Measurements from ENCODE around the gene CTTNBP2.

Gene CTTNBP2

DNA sequence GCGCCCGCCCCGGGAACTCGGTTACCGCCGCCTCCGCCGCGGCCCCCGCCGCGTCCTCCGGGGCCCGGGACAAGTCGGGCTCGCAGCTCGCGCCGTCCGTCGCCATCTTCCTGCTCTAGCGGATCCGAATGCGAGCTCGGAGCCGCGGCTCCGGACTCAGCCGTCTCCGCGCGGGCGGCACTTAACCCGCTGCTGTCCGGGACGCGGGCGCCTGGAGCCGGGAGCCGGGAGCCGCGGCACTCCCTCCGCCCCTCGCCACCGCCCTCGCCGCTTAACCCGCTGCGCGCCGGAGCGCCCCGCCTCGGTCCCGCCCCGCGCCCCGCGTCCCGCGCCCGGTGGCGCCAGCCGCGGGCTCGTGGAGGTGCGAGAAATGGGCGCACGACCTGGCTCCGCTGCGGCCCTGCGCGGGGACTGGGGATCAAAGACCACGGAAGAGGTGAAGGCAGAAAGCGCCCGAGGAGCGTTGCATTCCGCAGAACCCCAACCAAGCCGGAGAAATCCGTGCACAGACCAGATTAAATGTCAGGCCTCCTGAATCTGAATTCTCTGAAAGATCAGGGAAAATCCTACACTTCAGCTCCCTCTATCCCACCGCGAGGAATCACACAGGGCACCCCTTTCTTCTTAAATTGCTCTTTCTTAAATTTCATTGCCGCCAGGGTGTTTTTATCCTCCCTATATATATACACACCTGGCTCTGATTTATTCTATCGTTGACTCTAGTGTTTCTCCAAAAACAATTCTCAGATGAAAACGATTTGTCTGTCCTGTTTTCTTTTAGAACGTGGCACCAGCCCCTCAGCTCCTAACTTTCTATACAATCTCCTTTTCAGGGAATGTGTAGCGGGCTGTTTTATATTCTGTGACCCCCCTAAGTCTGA lies at the start of gene CTTNBP2:
CTTNBP2 (minus strand) TSS at position 132 of the 881 bp plus-strand sequence; CDS start at position 106, 26 bp downstream.
- peak; percentile 81 for DNase-seq

DNA sequence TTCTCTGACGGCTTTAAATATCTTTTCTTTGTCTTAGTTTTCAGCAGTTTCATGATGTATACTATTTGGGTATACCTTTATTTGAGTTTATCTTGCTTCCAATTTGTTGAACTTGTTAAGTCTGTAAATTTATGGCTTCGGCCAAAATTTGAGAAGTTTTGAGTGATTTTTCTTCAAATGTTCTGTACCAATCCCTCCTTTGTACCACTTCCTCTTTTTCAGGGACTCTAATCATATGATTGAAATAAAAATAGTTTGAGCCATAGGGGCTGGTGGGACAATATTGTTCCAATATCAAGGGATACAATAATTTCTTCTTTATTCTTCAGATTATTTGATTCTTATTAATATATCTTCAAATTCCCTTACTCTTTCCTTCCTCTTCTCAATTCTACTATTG lies 43.1 kb upstream of the CTTNBP2 start:
- DNase-seq: no peak

DNA sequence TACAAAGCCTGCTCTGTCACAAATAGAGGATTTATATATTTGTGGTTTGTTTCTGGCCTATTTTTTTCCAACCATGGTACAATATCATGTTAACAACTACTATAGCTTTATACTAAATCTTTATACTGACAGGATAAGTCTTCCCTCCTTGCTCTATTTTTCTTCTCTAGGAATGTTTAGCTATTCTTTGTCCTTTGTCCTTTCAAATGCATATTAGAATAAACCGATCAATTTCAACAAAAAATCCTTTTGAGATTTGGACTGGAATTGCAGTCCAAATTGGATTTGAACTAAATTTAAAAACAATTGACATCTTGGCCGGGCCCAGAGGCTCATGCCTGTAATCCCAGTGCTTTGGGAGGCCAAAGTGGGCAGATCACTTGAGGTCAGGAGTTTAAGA lies 39.2 kb upstream of the CTTNBP2 start:
- no peak for DNase-seq

DNA sequence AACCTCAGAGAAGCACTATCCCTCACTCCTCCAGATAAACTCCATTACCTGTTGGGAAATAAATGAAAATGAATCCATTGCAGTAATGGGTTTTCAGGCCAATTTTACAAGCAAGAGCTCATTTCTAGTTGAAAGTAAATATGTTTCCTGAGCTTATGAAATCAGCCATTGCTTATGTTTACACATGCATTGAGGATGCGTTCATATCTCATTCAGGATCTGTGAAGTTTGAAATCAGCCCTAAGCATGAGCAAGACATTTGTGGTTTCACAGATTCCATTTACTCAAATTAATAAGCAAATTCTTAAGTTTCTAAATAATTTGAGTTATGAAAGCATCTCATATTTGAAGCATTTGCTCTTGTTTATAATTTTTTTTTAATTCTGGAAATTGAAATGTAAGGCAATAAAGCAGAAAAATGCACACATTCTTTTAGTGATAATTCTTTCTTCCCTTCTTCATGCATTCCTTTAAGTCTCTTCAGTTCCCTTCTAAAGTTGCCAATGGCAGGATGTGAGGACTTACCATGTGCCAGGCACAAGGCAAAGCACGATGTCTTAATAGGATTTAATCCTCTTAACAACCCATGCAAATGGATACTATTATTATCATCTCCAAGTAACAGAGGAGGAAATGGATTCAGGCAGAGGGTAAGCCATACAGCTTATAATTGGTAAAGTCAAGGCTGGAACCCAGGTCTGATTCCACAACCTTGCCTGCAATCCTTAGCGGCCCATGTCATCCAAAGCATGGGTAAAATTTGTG lies 35.0 kb upstream of the CTTNBP2 start:
- DNase-seq: no peak

DNA sequence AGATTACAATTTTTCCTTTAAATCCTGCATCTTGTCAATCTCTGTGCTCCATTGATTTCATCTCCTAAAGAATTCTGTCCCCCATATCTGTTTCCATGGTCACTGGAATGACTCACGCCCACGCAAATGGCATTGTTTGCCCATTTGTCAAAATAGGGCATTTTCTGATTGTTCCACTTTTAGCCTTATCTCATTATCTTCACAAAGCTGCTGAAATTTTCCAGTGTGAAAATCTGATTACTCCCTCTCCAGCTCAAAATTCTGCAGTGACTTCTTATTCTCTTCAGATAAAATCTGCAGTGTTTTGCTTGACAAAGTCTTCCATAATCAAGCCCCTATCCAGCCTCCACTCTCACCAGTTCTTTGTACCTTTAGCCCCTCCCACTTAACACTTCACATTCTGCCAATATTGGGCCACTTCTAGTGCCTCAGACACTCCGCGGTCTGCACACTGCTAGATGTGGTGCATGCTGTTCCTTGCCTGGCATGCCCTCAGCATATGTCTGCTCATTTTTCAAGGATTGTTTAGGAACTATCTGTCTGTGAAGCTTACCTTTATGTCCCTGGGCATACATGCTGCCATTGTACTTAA lies 33.9 kb upstream of the CTTNBP2 start:
- no peak for DNase-seq

DNA sequence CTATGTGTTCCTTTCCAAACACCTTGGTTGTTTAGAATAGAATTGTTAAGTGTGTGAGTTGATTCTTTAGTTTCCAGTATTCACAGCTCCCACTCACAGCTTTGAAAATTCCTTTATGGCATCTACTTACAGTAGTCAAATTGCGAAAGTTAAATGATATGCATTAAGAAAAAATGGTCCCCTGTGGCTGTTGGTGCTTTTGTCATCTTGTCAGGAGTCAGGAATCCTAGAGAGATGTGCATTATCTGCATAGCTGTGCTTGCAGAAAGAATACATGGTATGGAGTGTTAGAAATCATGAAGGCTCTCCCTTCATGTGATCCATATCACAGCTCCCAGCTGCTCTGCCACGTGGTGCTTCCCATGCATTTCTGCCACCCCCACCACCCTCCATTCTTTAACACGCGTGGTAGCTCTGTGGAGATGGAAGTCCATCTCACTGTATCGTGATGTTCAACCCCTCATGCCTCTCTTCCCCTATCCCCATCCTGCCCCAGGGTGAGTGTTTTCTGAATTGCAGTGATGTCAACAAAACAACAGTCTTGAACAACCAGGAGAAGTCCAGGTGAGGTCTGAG lies 29.2 kb upstream of the CTTNBP2 start:
- DNase-seq: no peak

DNA sequence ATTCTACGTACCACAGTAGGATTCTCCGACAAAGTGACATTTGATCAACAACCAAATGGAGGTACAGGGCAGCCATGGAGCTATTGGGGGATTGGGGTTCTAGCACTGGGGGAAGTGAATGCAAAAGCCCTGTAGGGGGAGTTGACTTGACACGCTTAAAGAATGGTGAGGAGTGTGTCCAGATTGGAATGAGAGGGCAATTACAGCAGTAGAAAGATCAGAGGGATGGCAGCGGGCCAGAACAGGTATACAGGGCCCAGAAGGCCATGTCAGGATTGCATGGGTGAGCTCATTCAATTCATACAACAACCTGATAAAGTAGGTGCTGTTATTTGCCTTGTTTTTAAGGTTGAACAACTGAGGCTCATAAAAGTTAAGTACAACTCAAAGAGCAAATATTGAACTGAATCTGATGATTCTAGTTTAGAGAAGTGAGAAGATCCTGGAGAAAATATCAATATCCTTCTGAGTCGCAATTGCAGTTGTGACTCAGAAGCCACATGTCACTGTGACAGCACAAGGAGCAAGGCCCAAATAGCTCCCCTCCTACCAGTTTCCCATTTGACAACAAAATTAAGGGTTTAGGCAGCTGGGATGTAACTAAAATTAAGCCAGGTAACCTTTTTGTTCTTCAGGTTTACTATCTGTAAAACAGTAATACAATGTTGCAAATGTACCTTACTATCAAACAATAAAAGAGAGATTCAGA lies 28.0 kb upstream of the CTTNBP2 start:
- DNase-seq: no peak

GRCh38 chr7:117896339-117896738 lies 23.1 kb upstream of the CTTNBP2 start:
- no peak for DNase-seq

DNA sequence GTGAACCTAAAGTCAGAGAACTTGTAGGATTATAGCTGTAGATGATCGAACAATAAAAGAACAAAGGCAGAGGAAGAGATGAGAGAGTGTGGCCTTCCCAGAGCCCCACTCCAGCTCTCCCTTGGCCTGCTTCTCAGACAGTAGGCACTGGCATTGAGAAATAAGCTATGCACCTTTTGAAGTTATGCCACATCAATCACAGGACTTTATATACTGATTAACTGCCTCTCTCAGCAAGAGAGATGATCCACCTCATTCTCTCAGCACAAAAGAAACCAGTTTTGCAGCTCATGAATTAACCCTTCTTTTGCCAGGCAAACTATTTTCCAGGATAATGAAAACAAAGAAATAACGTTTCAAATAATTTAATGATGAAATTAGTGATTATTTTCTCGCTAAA lies 22.0 kb upstream of the CTTNBP2 start:
- no peak for DNase-seq

- DNase-seq: no peak
Observed at GRCh38 chr7:117894037-117894436, 20.8 kb upstream of the CTTNBP2 start.

DNA sequence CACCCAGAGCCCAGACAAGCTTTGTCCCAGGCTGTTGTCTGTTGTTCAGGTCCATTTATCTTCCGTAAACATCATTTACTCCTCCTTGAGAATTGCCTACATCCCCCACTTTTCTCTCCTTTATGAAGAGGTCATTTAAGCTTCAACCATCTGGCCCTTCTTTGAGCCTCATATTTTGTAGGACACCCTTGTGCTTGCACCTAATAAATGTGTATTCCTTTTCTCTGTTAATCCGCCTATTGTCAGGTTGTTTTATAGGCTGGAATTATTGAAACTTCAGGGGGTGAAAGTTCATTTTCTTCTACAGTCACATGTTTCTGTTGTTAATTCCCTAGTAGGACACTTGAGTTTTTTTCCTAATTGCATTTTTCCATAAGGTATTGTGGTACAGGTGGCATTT lies 19.6 kb upstream of the CTTNBP2 start:
- no peak for DNase-seq

GRCh38 chr7:117889611-117890010 lies 16.4 kb upstream of the CTTNBP2 start:
- DNase-seq: no peak

DNA sequence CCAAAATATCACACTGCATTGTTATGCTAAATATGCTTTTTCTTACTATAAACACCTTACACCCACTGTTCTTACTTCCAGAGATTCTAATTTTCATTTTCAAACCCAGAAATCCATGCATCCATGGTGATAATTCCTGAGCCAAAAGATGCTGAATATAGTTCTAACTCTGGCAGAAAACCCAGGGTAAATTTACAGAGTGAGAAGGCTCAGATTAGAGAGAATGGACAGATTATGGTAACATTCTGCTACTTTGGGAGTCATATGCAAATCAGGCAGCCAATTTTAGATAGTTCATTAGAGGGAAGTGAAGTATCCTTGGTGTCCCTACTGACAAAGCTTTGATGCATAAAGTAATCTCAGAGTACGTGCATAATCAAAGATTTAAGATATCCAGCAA lies 15.4 kb upstream of the CTTNBP2 start:
- no peak for DNase-seq

DNA sequence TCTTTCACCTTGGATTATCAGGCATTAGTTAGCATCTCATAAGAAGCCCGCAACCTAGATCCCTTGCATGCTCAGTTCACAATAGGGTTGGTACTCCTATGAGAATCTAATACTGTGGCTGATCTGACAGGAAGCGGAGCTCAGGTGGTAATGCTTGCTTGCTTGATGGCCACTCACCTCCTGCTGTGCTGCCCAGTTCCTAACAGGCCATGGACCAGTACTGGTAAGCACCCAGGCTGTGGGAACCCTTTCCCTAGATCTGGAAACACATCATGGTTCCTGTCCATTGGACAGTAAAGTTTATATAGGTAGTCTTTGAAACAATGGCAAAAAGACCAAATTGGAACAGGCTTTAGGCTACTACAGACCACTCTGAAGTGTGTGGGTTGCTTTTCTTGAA lies 9.4 kb upstream of the CTTNBP2 start:
- DNase-seq: no peak

DNA sequence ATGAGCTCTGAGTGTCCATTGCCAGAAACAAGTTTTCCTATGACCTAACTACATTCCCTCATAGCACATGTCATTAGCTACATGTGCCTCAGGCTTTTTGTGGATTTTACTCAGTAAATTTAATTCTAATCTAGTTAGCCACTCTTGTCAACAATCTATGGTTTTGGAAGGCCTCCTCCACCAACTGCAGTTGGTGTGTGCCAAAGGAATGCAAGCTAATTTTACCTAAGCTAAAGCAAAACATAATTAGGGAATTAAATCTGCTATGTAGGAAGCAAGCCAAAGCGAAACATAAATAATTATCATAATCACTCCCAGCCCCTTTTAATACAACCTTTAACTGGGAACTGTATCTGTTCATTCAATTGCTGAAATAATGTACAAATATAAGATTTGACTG lies 3.5 kb upstream of the CTTNBP2 start:
- peak; percentile 23 for DNase-seq

DNA sequence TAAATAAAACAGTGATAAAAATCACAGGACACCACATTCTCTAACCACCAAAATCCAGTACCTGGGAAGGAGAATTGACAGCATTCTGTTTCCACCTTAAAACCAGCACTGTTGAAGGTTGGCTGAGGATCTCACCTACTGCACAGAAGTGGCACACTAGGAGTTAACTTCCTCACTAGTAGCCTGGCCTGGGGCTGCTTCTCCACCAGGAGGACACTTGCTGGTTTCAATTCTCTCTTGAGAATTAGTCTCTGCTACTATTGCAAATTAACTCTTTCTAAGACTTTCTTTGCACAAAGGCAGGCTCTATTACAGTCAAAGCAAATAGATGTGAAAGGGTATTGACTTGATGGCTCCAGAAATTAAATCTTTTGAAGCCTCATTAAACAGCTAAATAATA lies 2.3 kb upstream of the CTTNBP2 start:
- DNase-seq: peak; percentile 66

DNA sequence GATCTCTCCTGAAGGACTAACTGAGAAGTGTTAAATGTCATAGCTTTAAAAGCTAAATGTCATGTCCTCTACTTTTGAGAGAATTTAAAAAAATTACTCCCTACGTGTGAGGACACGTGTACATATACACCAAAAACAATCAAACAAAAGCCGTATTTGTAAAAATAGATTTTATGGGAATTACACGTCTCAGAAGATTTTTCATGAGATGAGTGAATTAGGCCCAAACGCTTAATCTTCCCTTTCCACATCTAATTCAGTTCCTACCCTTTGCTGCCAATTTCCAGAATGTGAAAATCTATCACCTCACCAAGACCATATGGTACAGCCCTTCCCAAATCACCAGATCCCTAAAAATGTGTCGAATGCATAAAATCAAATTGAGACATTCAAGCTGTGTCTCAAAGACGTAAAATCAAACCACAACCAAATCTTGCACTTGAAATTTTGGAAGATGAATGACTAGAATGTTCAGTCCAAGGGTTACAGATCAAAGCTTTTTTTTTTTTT lies 1.0 kb upstream of the CTTNBP2 start:
- DNase-seq: peak; percentile 25

DNA sequence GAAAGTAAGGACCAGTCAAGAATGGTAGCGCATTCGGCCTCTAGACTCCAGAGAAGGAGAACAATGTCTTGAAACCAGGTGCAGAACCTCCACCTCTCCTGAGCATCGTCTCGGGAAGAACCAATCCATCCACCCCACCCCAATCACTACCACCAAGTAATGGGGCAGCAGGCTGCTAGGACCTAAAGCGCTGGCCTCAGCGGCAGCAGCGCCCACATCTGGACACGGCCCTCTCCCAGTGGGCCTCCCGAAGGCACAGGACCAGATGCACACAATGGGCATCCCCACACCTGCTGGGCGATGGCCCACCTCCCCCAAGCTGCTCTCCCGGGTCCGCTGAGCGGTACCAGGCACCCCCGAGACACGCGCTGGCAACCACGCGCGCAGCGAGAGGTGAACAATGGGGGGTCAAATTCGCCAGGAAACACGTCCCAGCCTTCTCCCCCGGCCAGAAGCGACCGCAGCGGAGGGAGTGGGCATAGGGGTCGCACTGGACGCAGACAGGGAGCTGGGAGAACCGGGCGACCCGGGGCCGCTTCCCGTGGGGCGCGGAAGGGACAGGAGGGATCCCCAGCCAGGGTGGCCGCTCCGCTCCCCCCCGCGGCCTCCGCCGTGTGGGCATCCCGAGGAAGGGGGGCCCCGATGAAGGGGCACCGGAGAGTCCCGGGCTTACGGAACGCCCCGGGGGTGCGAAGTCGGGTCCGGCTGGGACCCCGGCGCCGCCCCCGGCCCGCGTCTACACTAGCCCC lies 506 bp downstream of the CTTNBP2 start:
- peak; percentile 83 for DNase-seq

- DNase-seq: peak; percentile 82
Observed at GRCh38 chr7:117871778-117872538, 1.3 kb downstream of the CTTNBP2 start.

GRCh38 chr7:117871401-117871777 lies 1.9 kb downstream of the CTTNBP2 start:
- peak; percentile 16 for DNase-seq
